ENCODE results near the gene KCNIP3.

Gene KCNIP3

DNA sequence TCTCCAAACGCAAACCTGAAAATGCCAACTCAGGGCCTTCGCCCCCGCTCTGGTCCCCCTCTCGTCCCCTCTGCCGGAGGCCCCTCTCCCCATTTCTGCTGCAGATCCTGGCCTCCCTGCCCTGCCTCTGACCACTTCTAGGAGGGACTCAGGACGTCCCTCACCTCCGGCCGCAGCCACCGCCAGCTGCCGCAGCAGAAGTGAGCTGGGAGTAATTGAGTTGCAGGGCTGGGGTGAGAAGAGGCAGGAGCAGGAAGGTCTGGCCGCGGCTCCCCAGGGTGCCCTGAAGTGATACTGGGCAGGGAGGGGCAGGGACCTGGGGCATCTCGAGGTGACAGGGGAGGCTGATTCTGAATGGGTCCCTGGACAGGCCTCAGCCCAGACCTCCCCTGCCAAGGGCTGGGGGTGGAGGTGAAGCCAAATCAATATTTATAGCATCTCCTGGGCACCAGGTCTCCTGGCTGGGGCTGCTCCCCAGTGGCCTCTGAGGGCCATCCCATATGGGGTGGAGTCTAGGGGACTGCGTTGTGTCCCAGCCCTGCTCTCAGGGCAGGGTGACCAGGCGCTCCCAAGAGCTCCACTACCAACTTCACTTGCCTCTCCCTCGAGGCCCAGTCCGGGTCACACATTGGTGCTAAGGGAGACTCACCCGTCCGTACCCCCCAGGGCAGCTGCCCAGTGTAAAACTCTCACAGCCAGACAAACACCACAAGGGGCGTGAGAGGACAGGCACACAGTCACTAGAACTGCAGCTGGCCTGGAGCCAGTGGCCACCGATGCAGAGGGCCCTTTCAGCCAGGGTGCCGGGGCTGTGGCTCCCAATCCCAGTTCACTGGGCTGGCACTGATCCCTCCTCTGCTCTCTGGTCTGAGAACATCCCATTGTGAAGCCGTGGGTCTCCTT, 33.0 kb downstream of the KCNIP3 start:
- DNase-seq = no peak

DNA sequence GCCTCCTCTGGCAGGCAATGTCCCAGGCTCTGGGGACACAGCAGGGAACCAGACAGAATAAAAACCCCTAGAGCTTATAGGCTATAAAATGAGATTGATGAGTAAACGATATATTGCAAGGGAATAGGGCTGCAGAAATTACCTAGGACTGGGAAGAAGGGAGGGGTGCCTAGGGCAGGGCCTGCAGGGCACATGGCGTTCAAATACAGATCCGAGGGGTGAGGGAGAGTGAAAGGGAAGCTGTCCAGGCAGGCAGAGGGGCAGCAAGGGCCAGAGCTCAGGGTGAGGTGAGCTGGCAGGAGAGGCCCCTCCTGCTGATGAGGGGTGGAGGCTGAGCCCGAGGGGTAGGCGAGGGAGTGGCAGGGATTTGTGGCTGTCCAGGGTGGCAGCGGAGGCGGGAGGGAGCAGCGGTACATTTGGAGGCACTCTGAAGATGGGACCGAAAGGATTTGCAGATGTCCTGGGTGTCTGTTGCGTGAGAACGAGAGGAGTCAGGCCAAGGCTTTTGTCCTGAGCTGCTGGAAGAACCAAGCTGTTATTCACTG, 33.7 kb downstream of the KCNIP3 start:
- DNase-seq = no peak

DNA sequence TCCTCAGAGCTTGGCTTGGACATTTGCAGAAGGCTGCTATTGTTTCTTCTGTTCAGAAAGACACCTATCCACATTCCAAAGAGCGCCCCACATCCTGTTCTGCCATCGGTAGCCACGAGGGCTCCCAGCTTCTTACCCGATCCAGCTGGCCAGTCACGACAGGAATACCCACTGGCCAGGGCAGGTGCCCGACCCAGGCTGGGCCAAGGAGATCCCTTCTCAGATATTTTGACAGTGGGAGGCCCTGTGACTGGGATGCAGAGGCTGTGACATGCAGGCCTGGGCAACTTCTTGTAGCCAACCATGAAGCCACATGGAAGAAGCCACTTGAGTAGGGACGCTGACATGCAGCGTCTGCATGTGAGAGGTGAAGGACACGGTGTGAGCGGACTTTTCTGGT, 34.5 kb downstream of the KCNIP3 start:
- no peak for DNase-seq

DNA sequence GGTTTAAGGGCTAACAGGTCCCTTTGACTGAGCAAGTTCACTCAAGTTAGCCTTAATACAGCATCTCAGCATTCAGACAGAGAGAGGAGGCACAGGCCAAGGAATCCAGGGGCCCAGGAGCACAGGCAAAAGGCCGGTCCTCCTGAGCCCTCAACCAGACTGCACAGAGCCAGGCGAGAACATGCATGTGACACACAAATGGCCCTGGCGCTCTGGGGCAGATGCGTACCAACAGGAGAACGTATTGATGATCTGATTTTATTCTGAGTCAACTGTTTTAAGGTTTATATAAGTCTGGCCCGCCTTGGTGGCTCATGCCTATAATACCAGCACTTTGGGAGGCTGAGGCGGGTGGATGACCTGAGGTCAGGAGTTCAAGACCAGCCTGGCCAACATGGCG, 34.9 kb downstream of the KCNIP3 start:
- no peak for DNase-seq

DNA sequence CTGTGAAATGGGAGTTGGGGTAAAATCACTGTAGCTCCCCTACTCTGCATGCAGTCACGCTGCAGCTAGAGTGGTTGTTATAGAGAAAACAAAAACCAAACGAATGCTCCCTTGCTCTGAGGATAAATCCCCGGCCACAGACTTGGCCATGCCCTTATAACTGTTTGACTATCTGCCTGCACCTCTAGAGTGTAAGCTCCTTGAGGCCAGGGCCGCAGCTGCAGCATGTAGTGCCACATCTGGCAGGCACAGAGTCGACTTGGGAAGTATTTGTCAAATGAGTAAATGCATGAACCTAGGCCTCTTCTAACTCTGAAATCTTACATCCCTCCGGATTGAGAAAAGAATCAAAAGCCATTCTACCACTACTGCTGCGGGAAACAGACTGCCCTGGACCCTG, 35.9 kb downstream of the KCNIP3 start:
- no peak for DNase-seq

DNA sequence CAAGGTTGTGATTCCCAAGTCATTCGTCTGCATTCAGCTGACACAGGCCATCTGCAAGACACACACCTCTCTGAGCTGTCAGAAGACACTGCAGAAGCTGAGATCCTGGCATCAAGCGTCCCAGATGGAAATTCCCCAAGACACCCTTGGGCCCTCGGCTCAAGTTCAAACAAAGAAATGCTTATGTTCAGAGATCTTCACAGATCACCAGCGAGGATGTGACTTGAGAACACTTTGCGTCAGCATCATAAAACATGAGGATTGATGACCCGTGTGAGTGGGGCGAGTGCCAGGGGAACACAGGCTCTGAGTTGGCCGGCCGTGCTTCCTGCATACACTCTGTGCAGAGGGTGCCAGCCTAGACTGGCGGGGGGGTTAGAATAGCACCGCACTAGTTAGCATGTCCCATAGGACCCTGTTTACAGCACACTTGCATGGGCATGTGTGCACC, 36.8 kb downstream of the KCNIP3 start:
- DNase-seq = peak in 1 of 2 experiments; percentile 11

DNA sequence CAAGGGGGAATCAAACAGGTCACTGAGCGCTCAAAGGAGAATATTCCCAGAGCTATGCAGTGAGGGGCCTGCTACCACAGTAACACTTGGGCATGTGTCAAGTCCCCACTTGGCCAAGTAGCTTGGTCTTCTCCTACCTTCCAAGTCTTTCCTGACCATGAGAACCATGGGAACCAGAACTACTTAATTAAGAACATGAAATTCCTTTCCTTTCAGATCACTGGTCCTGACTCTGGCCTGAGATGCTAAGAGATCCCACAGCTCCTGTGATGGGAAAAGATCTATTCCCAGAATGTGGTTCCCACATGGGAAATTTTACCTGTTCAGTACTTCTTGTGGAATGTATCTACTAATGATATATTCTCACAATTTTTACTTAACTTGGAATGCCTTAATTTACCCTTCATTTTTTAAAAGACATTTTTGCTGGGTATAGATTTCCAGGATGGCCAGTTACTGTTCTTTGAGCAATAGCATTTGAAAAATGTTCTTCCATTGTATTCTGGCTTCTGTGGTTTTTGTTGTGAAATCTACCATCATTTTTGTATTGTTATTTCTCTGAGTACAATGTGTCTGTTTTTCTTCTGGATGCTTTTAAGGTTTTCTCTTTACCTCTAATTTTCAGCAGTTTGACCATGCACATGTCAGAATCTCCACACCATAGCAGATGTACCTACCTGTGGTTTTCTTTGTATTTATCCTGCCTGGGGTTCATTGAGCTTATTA, 37.9 kb downstream of the KCNIP3 start:
- DNase-seq = no peak

DNA sequence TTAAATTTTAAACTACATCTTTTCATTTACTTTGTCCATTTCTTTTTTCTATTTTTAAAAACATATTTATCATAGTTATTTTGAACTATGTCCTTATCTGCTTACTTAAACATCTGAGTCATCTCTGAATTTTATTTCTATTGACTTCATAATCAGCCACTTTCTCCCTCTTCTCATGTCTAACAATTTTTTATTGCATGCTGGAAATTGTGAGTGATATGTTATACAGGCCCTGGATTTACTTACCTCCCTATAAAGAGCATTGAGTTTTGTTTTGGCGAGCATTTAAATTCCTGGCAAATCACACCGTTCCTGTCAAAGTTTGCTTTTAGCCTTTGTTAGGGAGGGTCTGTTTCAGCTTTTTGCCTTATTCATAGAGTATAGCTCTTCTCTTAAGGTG, 39.3 kb downstream of the KCNIP3 start:
- DNase-seq = no peak

DNA sequence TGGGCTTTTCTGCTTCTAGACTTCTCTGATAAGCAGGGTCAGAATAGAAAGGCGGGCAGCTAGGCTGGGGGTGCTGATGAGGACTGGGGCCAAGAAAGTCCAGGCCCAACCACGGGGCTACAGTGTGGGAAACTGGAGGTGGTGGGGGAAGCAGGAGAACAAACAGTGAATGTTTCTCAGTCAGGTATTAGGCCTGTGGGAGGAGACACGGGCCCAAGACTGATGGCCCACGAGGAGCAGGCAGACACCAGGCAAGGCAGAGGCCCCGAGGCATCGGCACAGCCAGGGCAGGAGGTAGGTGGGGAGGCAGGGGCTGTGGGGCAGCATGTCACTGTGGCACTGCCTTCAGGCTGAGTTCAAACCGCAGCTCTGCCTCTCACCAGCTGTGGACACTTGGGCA, 40.7 kb downstream of the KCNIP3 start:
- no peak for DNase-seq

DNA sequence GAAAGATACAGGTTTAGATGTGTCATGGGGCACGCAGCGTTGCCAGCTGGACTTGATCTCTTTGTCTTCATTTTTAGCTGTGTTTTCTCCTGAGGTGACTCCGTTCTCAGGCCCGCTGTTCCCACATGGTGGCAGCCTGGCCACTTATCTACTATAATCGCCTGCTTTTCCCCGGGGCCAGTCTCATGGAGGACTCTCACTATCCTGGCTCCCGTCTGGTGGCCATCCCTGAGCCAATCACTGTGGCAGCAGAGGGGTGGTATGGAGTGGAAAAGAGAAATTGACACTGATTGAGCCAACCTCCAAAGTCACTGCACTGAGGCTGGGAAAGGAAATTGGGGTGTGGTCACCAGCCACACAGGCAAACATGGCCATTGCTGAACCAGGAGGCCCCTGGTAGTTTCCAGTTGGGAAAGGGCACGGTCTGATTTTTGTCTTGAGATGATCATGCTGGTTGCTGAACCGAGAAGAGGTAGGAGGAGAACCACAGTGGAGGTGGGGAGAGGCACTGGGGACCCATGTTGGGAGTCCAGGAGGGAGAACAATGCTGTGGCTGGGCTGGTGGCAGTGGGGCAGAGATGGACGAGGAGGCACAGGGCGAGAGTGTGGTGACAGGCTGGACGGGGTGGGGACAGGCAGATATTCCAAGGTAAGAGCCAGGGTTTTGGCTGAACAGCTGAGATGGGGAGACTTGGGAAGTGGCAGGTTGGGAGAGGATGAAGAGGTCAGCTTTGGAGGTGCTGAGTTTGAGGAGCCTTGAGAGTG, 45.6 kb downstream of the KCNIP3 start:
- no peak for DNase-seq

DNA sequence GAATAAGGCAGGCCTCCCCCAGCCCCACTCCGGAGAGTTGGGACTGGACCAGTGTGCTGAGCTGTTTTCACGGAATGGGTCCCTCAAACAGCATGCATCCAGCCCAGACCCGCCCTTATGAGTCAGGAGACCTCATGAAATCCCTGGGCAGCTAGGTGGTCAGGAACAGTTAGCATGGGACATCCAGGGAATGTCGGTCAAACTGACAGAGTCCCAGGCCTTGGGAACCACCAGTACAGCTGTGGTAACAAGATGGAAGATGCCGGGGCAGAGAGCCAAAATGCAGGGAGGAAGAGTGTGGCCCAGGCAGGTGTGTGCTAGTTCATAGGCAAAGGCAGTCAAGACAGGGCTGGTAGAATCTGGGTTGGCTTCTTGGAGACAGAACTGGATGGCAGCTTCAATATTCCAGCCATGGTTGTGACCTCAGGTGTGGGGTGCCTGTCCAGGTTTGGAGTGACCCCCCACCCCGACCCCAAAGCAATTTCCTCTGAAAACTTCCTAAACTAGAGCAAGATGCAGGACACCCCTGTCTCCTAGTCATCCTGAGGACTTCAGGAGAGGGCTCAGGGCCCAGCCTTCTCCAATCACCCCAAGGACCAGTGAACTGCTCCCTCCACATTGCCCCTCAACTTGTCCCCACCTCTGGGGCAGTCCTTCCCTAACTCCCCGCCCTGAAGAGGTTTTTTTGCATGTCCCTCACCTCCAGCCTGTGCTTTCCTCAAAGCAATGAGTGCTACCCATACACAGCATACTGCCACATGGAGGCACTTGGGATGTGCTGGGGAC, 46.5 kb downstream of the KCNIP3 start:
- DNase-seq = no peak

DNA sequence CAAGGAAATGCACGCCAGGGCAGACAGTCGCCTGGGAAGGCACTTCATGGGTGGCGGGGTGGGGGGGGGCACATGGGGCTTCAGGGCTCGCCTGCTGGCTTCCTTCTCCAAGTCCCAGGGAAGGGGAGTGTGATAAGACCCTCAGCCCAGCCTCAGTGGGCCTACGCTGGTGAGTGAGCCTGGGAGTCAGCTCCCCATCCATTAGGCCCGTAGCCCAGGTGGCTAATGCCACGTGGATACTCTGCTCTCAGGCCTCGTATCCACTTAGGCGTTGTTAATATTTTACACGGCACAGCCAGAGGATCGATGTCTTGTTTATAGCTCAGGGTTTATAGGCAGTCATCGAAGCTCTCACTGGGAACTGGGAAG, 47.1 kb downstream of the KCNIP3 start:
- DNase-seq = no peak

DNA sequence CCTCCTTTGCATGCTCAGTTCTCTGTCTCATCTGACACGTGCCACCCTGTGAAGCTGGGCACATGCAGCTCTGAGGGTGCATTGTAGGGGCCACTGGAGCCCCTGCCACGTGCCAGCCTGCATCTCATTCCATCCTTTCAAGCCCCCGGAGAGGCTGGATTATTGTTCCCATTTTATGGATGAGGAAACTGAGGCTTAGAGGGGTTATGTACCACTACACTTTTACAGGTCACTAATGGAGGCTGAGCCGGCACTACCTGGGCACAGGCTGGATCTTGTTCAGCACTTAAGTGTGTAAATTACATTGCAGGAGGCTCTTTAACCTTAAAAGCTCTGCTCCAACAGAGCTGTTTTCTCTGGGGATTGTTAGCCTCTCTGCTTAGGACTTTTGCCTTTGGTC, 47.5 kb downstream of the KCNIP3 start:
- DNase-seq = no peak

DNA sequence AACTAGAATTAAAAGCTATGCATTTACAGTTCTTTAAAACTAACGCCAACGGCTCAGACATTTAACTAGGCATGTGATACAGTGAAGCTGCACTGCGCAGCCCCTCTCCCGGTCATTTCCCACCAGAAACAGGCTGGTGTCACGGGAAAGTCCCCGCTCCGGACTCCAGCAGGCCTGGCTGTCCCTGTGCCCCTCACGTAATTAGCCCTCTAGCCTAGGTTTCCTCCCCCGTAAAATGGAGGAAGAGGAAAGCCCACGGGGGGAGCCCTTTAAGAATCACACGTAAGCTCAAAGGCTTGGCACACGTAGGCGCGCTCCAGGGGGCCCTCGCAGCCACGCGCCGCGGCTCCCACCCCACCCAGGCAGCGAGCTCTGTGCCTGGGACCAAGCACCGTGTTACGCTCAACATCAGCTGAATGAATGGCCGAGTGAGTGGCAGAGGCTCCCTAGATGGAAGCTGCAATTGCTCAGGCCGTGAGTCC, 48.0 kb downstream of the KCNIP3 start:
- peak in 1 of 2 experiments; percentile 26 for DNase-seq

DNA sequence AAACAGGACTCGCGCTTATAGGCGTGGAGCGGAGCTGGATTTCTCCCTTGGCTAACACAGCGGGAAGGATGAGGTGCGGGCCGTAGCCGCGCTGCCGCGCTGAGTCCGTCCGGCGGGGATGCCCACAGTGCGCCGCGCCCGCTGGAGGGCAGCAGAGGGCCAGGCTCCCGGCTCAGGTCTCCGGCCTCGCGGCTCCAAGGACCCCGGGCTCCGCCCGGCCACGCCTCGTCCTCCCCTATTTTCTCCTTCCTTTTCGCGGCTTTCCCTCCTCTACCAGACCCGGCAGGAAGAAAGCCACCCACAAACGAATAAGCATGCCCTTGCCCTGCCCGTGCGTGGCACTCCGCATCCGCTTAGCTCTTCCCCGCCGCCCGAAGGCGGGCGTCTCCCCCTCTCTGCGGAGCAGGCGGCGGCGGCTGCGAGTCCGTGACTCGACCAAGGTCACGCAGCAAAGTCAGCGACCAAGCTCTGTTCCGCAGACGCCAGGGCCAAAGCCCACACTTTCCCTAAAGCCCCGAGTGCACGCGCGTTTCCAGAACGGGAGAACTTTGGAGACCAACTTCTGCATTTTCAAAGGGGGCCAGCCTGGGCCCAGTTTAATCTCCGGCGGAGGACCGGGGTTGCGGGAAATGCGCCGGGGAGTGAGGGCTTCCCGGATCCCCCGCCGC, 48.5 kb downstream of the KCNIP3 start:
- peak; percentile 45 to 80 for DNase-seq

DNA sequence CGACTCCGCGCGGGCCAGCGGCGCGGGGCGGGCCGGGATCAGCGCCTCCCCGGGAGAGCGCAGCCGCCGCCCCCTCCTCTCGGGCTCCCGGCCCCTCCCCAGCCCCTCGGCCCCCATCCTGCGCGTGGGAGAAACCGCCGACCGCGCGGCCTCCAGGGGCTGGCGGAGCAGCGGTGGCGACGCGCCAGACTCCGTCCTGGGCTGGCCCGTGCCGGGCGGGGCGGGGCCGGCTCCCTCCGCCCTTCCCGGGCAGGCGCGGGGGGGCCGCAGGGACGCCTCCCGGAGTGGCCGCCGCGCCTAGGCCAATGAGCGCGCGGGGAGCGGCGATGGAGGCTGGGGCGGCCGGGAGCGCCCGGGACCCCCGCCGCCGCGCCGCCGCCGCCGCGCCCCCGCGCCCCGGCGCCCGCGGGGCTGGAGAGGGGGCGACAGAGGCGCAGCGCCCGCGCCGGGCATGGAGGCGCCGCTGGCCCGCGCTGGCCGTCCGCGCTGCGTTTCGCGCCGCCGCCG, 49.1 kb downstream of the KCNIP3 start:
- DNase-seq = peak in 1 of 2 experiments; percentile 36

DNA sequence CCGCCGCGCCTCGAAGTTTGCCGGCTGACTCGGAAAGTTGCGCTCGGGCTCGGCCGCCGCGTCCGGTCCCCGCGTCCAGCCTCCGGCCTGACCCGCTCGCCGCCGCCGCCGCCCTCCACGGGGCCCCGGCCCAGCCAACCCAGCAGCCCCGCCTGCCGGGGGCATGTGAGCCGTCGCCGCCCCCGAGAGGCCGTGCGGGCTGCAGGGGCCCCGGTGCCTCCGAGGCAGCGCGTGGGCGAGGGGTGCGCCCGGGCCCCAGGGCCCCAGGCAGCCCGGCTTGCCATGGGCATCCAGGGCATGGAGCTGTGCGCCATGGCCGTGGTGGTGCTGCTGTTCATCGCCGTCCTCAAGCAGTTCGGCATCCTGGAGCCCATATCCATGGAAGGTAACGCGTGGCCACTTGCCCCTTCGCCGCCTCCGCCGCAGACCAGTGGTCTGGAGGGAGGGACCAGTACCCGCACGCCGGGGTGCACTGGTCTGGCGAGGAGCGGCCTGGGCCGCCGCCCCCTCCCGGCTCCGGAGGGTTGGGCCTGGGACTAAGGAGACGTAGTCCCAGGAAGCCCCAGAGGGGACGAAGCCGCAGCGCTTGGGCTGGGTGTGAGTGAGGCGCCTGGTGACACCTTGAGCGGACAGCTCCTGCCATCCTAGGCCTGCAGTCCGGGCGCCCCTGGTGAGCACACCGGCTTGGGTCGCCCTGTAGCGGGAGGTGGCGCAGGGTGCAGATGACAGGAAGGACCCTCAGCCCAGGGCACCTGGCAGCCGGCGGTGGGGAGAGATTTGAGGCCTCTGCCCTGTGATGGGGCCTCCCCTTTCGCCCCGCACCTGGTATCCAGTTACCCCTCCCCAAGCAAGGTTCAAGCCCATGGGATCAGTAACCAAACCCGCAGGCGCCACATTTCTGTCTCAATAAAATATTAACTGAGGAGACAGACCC, 49.9 kb downstream of the KCNIP3 start:
- DNase-seq = peak in 1 of 2 experiments; percentile 3

DNA sequence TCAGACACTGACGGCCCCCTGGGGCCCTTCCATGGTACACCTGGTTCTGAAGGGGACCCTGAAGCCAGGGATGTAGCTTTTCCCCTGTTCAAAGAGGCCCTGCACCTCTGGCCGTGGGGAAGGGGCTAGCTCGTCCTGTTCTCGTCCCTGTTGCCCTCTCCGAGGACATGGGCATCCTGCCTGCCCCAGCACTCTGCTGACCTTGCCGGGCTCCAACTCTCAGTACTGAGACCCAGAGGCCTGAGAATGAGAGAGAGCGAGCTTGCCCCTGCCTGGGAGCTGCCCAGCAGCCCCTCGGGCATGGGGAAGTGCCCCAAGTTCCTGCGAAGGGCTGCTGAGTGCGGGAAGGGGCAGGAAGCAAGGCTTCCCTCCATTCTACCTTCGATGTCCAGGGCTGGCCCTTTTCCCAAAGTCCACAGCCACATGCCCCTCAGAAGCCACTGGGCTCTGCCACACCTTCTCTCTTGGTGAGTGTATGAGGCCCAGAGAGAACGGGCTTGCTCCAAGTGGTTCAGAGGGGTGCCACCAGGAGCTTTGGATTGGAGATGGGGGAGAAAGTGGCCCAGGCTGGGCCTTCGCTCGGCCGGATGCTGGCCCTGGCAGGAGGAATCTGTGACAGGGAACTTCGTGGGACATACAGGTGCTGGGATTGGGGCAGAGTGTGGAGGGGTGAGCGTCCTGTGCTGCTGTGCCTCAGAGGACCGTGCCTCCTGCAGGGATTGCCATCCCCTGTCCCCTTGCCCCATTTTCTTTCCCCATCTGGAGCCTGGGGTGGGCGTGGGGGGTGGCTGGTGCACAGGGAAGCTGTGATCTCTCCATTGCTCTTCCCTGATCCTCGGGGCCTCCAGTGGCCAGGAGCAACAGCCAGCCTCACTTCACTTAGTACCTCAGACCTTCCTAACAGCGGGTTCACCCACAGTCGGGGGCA, 50.8 kb downstream of the KCNIP3 start:
- DNase-seq = no peak

Measured in NCI-H524 (cell line).